CD4-positive, CD25-positive, alpha-beta regulatory T cell (primary cell): Measurements from ENCODE around the gene EDEM3. TPM values are rescaled to one million over a fixed set of nuclear protein-coding genes. Genes with fewer than 3 reads are reported as not detected.

ENCODE experiments used
- ATAC-seq, 2 donors: fragments of 150-1000 bp; cut with Tn5 transposase; one replicate each; pipeline ENCODE4 v1.10.0; 2021; ENCODE audit warnings: low read depth in 2 of 2, moderate number of reproducible peaks in 2 of 2, moderate library complexity in 1 of 2
- DNase-seq, 3 donors: peaks; one replicate each; pipeline versions ENCODE4 v3.0.0 to v3.0.0-alpha.2; 2012 to 2022; ENCODE audit warnings: mixed read lengths in 1 of 3
- H3K27ac ChIP-seq: one replicate; pipeline ENCODE4 v1.7.0; 2013; ENCODE audit warnings: mild to moderate bottlenecking, low read length; ENCODE audit not compliant: insufficient read depth, poor library complexity, severe bottlenecking
- H3K27me3 ChIP-seq: one replicate; pipeline ENCODE4 v1.7.0; 2013; ENCODE audit warnings: low read length; ENCODE audit not compliant: control insufficient read depth, insufficient read depth
- H3K36me3 ChIP-seq: one replicate; pipeline ENCODE4 v1.7.0; 2013; ENCODE audit warnings: mild to moderate bottlenecking, low read length, moderate library complexity; ENCODE audit not compliant: control insufficient read depth, insufficient read depth
- H3K4me1 ChIP-seq: 2 replicates; pipeline ENCODE4 v1.7.0; 2013; ENCODE audit warnings: mild to moderate bottlenecking, low read length; ENCODE audit not compliant: insufficient read depth, control insufficient read depth, poor library complexity, severe bottlenecking
- H3K4me3 ChIP-seq: one replicate; pipeline ENCODE4 v1.7.0; 2013; ENCODE audit warnings: low read depth, mild to moderate bottlenecking, low read length, moderate library complexity
- H3K9me3 ChIP-seq, 2 experiments: 1 replicate in 1 of 2; 2 replicates in 1 of 2; pipeline ENCODE4 v1.7.0; 2013; ENCODE audit warnings: low read length in 2 of 2, mild to moderate bottlenecking in 1 of 2, moderate library complexity in 1 of 2; ENCODE audit not compliant: control insufficient read depth in 2 of 2
- H3K27ac Mint-ChIP-seq, 3 donors: one replicate each; pipeline ENCODE4 v1.8.0; 2020 to 2022; ENCODE audit warnings: mild to moderate bottlenecking in 3 of 3, mixed read lengths in 3 of 3, moderate library complexity in 2 of 3
- H3K27me3 Mint-ChIP-seq: one replicate; pipeline ENCODE4 v1.8.0; 2022; ENCODE audit warnings: mild to moderate bottlenecking, mixed read lengths
- H3K36me3 Mint-ChIP-seq: one replicate; pipeline ENCODE4 v1.8.0; 2020; ENCODE audit warnings: mixed read lengths
- H3K4me1 Mint-ChIP-seq, 4 donors: one replicate each; pipeline ENCODE4 v1.8.0; 2020 to 2022; ENCODE audit warnings: mixed read lengths in 4 of 4, mild to moderate bottlenecking in 1 of 4
- H3K4me3 Mint-ChIP-seq, 4 donors: one replicate each; pipeline ENCODE4 v1.8.0; 2020 to 2022; ENCODE audit warnings: mild to moderate bottlenecking in 4 of 4, mixed read lengths in 4 of 4, moderate library complexity in 3 of 4
- H3K9me3 Mint-ChIP-seq, 7 donors: one replicate each; pipeline ENCODE4 v1.8.0; 2020 to 2022; ENCODE audit warnings: mixed read lengths in 7 of 7, mild to moderate bottlenecking in 3 of 7, moderate library complexity in 2 of 7
- polyA plus RNA-seq, 4 donors: library from polyadenylated mRNA; unstranded; fragments of 300-500 nt; fragmentation: Illumina TruSeq; gene quantifications; one replicate each; pipeline ENCODE4 v1.2.3, GENCODE V29; 2021
- total RNA-seq: library from RNA; stranded (reverse); gene quantifications from one replicate; pipeline ENCODE4 v1.2.3, GENCODE V29; 2022

Gene EDEM3
- total and polyA plus RNA-seq, 5 donors from 2014 or later: 11.0 to 38.5 (median 16.7) TPM

GRCh38 chr1:184696403-184696802, 58.3 kb downstream of the EDEM3 start:
- Mint-ChIP-seq H3K27me3 (no peaks in the 10 kb centered on the region), H3K4me1 (peaks cover 17 to 35% (median 27%) of the 10 kb centered on the region in 4 donors), H3K27ac (peak overlapping the region in 2 of 3 donors; percentile 52 to 77), H3K4me3 (no peak overlapping the region), H3K9me3 (no peaks in the 10 kb centered on the region), H3K36me3 (peaks cover 38% of the 10 kb centered on the region)
- Histone ChIP-seq H3K4me3 (no peak overlapping the region), H3K27ac (no peak overlapping the region), H3K9me3 (no peaks in the 10 kb centered on the region), H3K27me3 (no peaks in the 10 kb centered on the region), H3K36me3 (peaks cover 64% of the 10 kb centered on the region), H3K4me1 (no peaks in the 10 kb centered on the region)
- ATAC-seq: no peak
- DNase-seq: no peak

GRCh38 chr1:184695023-184695422, 59.6 kb downstream of the EDEM3 start:
- peak in 1 of 3 donors; percentile 32 for DNase-seq
- Histone ChIP-seq H3K27ac (no peak overlapping the region), H3K4me1 (no peaks in the 10 kb centered on the region), H3K36me3 (peaks cover 54% of the 10 kb centered on the region), H3K4me3 (no peak overlapping the region), H3K27me3 (no peaks in the 10 kb centered on the region), H3K9me3 (no peaks in the 10 kb centered on the region)
- Mint-ChIP-seq H3K27ac (peak overlapping the region in 1 of 3 donors; percentile 52), H3K36me3 (peaks cover 35% of the 10 kb centered on the region), H3K27me3 (no peaks in the 10 kb centered on the region), H3K4me1 (peaks cover 17 to 33% (median 23%) of the 10 kb centered on the region in 4 donors), H3K4me3 (no peak overlapping the region), H3K9me3 (no peaks in the 10 kb centered on the region)
- no peak for ATAC-seq

- Mint-ChIP-seq H3K27me3 (no peaks in the 10 kb centered on the region), H3K27ac (peak overlapping the region in 1 of 3 donors; percentile 76), H3K36me3 (peaks cover 27% of the 10 kb centered on the region)
These were observed 61.6 kb downstream of the EDEM3 start for GRCh38 chr1:184693011-184693410.

GRCh38 chr1:184691719-184692324, 62.8 kb downstream of the EDEM3 start:
- DNase-seq (peak in 1 of 3 donors; percentile 18), ATAC-seq (no peak)
- Mint-ChIP-seq H3K27me3 (no peaks in the 10 kb centered on the region), H3K27ac (no peak overlapping the region), H3K36me3 (peaks cover 27% of the 10 kb centered on the region), H3K4me1 (peaks cover 7 to 23% (median 12%) of the 10 kb centered on the region in 4 donors), H3K9me3 (peaks cover 0 to 1% (median 0%) of the 10 kb centered on the region in 7 donors), H3K4me3 (no peak overlapping the region)
- Histone ChIP-seq H3K4me3 (no peak overlapping the region), H3K9me3 (no peaks in the 10 kb centered on the region), H3K36me3 (peaks cover 38% of the 10 kb centered on the region), H3K27ac (no peak overlapping the region), H3K4me1 (no peaks in the 10 kb centered on the region), H3K27me3 (no peaks in the 10 kb centered on the region)

More at GRCh38 chr1:184693011-184693410, 61.6 kb downstream of the EDEM3 start:
- Histone ChIP-seq H3K27me3 (no peaks in the 10 kb centered on the region), H3K9me3 (no peaks in the 10 kb centered on the region), H3K4me1 (no peaks in the 10 kb centered on the region), H3K36me3 (peaks cover 38% of the 10 kb centered on the region), H3K4me3 (no peak overlapping the region), H3K27ac (no peak overlapping the region)
- Mint-ChIP-seq H3K9me3 (peaks cover 0 to 1% (median 0%) of the 10 kb centered on the region in 7 donors), H3K4me3 (no peak overlapping the region), H3K4me1 (peaks cover 10 to 26% (median 13%) of the 10 kb centered on the region in 4 donors)
- ATAC-seq (no peak), DNase-seq (no peak)

GRCh38 chr1:184686540-184686939, 68.1 kb downstream of the EDEM3 start:
- no peak overlapping the region for H3K27ac Mint-ChIP-seq
- Histone ChIP-seq H3K4me1 (no peaks in the 10 kb centered on the region), H3K27ac (no peak overlapping the region), H3K9me3 (no peaks in the 10 kb centered on the region), H3K36me3 (no peaks in the 10 kb centered on the region), H3K4me3 (no peak overlapping the region), H3K27me3 (no peaks in the 10 kb centered on the region)
- H3K9me3 Mint-ChIP-seq: peaks cover 0 to 4% (median 0%) of the 10 kb centered on the region in 7 donors
- no peak for ATAC-seq
- DNase-seq: no peak
- no peak overlapping the region for H3K4me3 Mint-ChIP-seq
- H3K36me3 Mint-ChIP-seq: peaks cover 4% of the 10 kb centered on the region
- no peaks in the 10 kb centered on the region for H3K27me3 Mint-ChIP-seq
- no peaks in the 10 kb centered on the region for H3K4me1 Mint-ChIP-seq

GRCh38 chr1:184685116-184685515, 69.5 kb downstream of the EDEM3 start:
- Mint-ChIP-seq H3K4me3 (no peak overlapping the region), H3K4me1 (no peaks in the 10 kb centered on the region), H3K9me3 (peaks cover 0 to 15% (median 5%) of the 10 kb centered on the region in 7 donors), H3K27me3 (peaks cover 4% of the 10 kb centered on the region), H3K27ac (no peak overlapping the region), H3K36me3 (peaks cover 6% of the 10 kb centered on the region)
- Histone ChIP-seq H3K4me1 (no peaks in the 10 kb centered on the region), H3K9me3 (peaks cover 0 to 3% of the 10 kb centered on the region in 2 experiments), H3K27ac (no peak overlapping the region), H3K27me3 (no peaks in the 10 kb centered on the region), H3K36me3 (no peaks in the 10 kb centered on the region), H3K4me3 (no peak overlapping the region)
- DNase-seq (no peak), ATAC-seq (no peak)

- Mint-ChIP-seq H3K36me3 (peaks cover 6% of the 10 kb centered on the region), H3K9me3 (peaks cover 0 to 16% (median 4%) of the 10 kb centered on the region in 7 donors), H3K27ac (no peak overlapping the region), H3K4me3 (no peak overlapping the region), H3K4me1 (no peaks in the 10 kb centered on the region), H3K27me3 (peaks cover 4% of the 10 kb centered on the region)
- no peak for ATAC-seq
- Histone ChIP-seq H3K36me3 (no peaks in the 10 kb centered on the region), H3K27ac (no peak overlapping the region), H3K27me3 (no peaks in the 10 kb centered on the region), H3K4me3 (no peak overlapping the region), H3K9me3 (peaks cover 0 to 3% of the 10 kb centered on the region in 2 experiments), H3K4me1 (no peaks in the 10 kb centered on the region)
- no peak for DNase-seq
These were observed 70.2 kb downstream of the EDEM3 start for GRCh38 chr1:184684285-184685074.
